ENCODE measurements around the gene MAPK8IP1.

MAPK8IP1 gene

DNA sequence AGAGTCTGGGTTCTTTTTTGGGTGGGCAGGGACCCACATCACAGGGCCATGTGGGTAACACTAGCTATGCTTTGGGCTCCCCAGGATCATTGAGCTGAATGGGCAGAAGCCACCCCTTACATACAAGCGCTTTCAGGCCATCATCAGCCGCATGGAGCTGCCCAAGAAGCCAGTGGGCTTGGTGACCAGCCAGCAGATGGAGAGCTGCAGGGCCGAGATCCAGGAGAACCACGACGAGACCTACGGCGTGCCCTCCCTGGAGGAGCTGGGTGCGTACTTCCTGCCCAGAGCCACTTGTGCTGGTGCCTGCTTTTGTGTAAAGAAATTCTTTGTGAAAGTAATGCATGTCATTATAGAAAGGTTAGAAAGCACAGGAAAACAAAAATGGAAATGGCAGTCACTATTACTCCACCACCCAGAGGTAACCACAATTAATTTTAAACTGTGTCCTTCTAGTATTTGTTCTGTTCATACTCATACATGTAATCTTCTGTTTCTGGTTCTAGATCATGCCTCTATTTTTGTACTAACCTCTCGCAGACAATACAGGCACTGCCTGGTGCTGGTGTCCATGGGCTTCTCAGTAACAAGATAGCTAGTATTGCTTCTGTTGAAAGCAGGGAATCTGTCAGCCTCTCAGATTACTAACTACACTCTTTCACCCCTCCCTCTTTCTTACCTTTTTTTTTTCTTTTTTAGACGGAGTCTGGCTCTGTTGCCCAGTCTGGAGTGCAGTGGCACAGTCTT, 24.5 kb upstream of the MAPK8IP1 start:
- DNase-seq, result no peak

DNA sequence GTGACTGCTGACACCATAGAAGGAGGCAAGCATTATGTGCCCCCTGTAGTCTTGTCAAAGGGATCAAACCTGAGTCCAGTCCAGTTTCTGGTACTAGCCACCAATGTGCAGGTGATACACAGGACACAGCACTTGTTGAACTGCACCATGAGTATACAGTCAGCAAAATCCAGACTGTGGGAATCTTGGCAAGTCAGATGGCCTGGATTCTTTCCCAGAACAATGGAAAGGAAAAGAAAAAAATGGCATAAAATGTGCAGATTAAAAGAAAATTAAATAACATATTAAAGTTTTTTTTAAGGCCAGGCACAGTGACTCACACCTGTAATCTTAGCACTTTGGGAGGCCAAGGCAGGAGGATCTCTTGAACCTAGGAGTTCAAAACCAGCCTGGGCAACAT, 21.4 kb upstream of the MAPK8IP1 start:
- DNase-seq, result no peak

DNA sequence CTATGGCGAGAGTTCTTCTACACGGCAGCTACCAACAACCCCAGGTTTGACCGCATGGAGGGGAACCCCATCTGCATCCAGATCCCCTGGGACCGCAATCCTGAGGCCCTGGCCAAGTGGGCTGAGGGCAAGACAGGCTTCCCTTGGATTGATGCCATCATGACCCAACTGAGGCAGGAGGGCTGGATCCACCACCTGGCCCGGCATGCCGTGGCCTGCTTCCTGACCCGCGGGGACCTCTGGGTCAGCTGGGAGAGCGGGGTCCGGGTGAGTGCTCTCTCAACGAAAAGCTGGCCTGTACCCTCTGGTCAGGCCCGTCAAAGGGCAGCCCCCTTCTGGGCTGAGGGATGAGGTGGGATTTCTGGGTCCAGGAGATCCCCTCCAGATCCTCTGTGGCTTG, 15.9 kb upstream of the MAPK8IP1 start:
- DNase-seq, result no peak

- DNase-seq, result no peak
Measured at GRCh38 chr11:45870706-45871105, 14.7 kb upstream of the MAPK8IP1 start.

- DNase-seq, result no peak
Measured at GRCh38 chr11:45871638-45872037, 13.8 kb upstream of the MAPK8IP1 start.

GRCh38 chr11:45872651-45873356, 12.6 kb upstream of the MAPK8IP1 start:
- DNase-seq, result no peak

GRCh38 chr11:45876401-45876800, 9.1 kb upstream of the MAPK8IP1 start:
- DNase-seq, result no peak

DNA sequence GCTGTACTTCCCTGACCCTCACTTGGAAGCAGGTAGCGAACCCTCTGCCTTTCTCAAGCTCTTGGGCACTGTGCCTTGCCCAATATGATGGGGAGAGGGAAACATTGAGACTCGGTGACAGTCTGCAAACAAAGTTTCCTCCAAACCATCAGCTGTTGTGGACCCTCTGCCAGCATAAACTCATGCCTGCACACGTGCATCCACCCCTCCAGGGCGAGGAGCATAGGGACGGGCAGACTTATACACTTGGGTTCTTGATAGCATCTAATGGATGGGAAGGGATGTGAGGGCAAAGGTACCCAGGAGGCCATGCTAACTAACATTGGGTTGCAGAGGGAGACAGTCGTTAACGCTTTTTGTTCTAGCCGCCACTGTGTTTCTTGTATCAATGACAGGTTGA, 8.2 kb upstream of the MAPK8IP1 start:
- no peak for DNase-seq

DNA sequence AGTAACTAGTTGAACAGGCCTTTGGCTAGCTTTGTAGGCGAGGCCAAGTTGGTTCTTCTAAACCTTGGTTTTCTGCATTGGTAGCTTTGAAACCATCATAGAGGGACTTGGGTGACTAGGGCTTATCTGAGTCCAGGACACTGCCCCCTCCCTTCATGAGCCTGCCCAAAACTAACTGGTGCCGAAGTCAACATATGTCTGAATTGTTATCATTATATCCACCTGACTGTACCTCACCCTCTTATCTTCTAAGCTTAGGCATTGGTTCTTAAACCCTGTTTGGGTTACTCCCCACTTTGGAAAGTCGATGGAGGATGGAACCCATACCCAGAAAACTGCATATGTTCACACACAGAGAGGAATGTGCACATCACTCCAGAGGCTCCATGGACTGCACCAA, 7.6 kb upstream of the MAPK8IP1 start:
- DNase-seq, result no peak

DNA sequence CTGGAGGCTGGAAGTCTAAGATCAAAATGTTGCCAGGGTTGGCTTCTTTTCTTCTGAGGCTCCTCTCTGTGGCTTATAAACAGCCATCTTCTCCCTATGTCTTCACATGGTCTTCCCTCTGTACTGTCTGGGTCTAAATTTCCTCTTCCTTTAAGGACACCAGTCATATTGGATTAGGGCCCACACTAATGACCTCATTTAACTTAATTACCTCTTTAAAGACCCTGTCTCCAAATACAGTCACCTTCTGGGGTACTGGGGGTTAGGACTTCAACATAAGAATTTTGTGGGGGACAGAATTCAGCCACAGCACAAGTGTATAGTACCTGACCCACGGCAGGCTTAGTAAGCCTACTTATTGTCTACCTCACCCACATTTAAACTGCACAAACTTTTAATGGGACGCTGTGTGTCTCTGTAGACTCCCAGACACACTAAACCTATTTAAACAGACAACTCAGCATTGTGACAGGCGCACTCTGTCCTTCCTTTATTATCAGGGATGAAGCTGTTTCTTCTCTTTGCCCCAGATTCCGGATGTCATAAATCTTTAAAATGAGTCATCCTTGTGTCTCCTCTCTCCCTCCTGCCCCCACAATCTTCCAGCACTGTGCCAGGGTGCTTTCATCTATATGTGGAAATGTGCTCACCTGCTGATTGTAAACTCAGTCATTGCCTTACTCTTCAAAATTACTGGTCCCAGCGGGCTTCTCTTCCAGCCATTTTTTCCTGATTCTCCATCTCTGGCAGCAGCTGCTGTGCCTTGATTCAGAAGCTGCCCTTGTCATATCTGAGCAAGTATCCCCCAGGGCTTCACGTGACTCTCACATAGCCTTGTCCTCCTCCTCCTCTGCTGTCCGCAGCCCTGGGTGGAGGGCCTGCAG, 5.4 kb upstream of the MAPK8IP1 start:
- no peak for DNase-seq

DNA sequence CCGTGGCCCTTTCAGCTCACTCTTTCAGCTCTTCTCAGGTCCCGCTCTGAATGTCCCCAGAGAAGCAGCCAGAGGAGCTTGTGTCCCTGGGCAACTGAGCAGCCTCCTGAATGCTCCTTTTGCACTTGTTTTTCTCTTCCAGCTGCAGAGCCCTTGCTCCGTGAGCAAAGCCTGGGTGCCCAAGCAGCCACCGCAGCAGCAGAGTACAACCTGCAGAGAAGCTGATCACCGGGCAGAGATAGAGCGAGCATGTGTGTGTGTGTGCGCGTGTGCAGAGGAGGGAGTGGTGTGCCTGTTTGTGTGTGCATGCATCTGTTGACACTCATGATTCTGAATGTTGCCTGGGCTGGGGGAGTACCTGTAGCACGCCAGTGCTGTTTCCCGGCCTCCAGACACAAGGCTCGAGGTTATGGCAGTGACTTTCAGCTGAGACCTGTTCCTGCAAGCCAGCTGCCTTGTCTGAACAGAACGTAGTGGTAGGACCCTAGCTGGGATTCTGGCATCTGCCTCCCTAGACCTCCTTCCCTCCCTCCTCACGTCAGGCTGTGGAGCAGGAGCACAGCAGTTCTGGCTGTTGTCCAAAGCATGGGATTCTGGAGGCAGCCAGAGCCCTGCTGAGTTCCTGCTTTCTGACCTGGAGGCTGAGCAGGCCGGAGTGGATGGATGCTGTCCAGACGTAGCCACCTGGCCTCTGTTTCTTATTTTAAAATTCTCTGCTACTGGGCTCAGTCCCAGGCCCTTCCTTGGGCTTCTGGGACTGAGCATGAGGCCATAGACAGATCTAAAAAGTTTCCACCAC, 4.5 kb upstream of the MAPK8IP1 start:
- DNase-seq, result no peak

- no peak for DNase-seq
Measured at GRCh38 chr11:45881708-45882368, 3.6 kb upstream of the MAPK8IP1 start.

DNA sequence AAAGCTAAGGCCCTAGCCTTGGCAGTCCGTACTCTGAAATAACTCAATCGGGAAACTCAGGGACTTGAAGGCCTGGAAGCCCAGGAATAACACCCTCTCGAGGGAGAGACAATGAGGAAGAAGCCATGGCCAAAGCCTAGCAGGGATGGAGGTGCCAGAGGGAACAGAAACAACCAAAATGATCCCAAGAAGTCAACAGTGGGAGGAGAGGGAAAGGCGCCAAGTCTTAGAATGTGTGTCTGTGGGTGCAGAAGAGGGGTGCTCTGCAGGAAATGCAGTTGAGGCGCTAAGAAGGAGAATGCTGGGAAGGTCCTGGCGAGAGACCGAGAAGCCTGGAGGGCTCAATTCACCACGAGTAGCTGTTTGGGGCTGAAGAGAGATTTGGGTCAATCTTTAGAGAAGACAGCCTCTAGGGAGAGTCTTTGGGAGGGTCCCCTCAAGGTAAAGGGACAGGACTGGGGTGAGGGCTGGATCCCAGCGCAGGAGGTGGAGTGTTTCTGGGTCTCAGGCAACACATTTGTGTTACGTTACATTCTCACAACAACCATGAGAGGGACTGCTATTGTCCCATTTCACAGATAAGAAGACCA, 760 bp upstream of the MAPK8IP1 start:
- no peak for DNase-seq

- DNase-seq, result no peak
Measured at GRCh38 chr11:45885921-45886721, 670 bp downstream of the MAPK8IP1 start.

DNA sequence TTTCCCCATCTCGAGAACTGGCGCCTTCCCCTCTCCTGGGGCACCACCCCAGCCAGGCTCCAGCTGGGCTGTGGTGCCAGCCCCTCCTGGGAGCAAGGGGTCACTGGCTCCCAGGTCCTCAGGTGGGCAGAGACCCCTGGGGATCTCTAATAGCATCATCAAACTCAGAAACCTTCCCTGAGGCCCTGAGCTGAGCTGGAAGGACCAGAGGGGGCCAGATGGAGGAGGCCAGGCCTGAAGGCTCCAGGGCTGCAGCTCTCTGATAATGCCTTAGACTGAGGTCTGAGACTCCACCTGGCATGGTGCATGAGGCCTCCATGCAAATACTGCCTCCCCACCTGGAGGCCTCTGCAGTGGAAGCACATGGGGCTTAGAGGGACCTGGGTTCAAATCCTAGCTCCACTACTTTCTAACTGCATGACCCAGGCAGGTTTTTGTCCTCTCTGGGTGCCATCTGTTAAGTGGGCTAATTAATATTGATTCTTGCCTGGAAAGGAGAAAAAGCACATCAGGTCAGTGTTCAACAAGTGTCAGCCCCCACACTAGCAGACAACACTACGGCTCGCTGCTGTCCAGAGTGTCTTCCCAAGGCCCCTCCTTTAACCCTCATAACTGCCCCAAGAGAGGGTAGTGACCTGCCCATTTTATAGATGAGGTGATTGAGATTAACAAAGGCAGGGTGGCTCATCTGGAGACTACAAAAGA, 1.5 kb downstream of the MAPK8IP1 start:
- no peak for DNase-seq

DNA sequence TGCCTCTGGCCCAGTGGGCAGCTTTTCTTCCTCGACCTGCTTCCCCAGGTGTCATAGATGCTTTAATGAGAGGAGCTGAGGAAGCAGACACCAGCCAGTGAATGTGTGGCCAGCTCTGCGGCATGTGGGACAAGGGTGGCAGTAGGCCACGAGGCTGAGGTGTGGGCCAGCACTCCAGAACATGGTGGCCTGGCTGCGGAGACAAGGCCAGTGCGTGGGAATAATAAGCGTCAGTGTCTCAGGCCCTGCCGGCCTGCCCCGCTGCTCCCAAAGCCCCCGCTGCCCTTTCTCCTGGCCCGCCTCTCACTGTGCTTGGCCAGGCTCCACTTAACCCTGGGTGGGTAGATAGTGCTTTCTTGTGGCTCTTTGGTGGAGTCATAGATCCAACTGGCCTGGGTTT, 2.1 kb downstream of the MAPK8IP1 start:
- DNase-seq, result no peak

DNA sequence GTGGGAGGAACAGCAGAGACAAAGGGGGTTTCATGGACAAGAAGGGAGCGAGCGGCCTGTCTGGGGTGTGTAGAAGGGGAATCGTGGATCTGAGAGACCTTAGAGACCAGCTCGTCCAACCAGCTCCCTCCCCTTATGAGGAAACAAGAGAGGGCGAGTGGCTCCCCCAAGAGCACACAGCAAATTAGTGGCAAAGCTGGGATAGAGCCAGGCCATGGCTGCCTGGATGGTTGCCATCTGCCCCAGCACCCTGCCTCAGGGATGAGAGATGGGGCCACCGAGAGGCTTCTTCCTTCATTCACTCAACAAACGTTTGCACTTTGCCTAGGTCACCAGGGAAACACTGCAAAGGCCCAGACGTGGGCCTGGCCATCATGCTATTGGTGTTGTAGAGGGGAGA, 4.1 kb downstream of the MAPK8IP1 start:
- DNase-seq, result no peak

GRCh38 chr11:45889966-45890365, 4.5 kb downstream of the MAPK8IP1 start:
- no peak for DNase-seq

- no peak for DNase-seq
Measured at GRCh38 chr11:45890886-45891550, 5.6 kb downstream of the MAPK8IP1 start.

GRCh38 chr11:45892856-45893255, 7.4 kb downstream of the MAPK8IP1 start:
- no peak for DNase-seq

Data from NCI-H510A (cell line).